ENCODE data around the gene FAM53B.

The FAM53B gene

DNA sequence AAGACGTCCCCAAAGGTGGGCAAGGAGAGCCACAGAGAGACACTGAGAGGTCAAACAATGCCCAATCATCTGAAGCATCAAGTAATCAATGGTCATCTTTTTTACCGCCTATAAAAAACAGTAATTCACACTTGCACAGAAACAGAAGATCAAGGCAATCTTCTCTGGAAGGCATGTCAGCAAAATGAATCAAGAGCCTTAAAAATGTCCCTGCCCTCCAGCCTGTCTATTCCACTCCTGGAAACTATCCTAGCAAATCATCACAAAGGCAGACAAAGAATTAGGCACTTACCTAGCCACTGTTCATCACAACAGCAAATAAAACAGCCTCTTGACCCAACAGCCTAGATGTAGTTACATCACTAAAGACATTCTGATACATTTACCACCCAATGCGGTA is 48.9 kb downstream of the FAM53B start:
- no peak for DNase-seq

DNA sequence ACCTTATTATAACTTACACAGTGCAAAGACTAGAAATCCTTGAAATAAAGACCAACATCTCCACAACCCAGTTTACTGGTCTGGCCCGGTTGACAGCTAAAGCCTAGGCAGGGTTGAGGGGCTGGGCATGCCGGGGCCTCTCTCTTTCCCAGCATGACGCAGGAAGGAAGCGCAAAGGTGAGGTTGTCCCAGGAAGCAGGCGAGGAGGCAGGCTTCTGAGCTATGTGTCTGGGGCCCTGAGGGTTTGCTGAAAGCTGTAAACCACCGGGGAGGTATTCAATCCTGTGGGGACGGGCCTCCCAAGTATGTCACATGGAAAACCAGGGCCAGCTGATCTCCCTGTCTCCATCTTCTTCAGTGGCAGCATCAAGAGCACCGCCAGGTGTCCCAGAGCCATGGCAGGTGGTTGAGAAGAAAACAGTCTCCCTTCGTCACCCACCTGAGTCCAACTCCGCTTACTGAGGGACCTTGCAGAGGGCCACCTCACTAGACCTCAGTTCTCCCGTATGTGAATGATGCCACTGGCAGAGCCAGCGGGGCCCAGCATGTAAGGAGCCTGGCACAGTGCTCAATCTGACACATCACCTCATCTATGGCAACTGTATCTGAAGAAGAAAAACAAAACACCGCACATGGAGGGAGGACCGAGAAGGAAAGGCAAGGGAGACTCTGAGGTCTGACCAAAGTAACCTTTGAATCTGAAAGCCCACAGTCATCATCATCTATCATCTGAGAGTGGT is 49.5 kb downstream of the FAM53B start:
- DNase-seq = no peak

DNA sequence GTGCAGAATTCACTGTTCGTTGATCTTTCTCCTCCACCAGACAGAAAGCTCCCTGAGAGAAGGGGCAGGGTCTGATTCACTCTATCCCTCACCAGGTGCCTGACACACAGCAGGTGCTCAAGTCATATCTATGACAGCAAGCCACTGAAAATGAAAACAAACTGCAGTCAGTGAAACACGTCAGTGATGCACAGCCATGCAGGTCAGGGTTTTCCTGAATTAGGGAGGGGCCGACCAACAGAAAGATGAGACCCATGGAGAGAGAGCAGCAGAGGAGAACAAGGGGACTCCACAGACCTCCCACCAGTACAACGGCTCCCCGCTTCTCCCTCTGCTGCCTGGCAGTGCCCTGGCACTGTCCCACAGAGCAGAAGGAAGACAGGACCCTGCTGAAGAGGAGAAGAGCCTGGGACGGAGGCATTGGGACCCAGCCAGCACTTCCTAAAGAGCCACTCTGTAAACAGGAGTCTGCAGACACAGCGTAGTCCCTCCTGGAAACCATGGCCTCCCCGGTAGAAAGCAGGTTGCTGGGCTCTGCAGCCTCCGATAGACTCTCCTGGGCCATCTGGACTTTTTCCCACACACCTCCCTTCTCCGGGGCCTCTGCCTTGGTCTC is 50.3 kb downstream of the FAM53B start:
- peak; percentile 21 to 36 for DNase-seq

DNA sequence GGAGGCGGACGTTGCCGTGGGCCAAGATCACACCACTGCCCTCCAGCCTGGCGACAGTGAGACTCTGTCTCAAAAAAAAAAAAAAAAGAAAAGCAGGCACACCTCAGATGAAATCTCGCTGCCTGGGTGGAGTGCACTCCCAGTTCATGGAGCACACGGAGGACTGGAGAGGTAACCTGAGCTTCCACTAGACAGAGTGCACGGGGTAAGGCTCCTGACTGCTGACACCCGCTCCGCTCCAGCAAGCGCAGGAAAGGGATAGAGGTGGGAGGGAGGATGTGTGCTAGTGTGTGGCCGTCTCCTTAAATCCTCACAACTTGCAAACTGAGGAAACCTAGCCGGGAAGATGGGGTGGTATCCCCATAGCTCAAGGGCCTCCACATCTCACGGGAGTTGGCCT is 50.8 kb downstream of the FAM53B start:
- DNase-seq = peak; percentile 55 to 59

DNA sequence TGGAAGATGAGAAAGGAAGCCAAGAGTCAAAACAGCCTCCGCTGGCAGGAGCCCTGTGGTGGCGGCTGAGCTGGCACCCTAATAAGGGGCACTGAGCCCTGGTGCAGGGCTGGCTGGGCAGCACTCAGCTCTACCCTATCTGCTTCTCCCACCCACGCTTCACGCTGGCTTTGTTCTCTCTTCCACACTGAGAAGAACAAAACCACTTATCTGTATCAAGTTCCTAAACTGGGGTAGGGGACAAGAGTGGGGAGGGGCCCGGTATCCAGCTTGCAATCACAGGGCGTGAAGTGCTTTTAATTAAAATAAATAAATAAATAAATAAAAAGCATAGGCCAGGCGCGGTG is 52.1 kb downstream of the FAM53B start:
- no peak for DNase-seq

DNA sequence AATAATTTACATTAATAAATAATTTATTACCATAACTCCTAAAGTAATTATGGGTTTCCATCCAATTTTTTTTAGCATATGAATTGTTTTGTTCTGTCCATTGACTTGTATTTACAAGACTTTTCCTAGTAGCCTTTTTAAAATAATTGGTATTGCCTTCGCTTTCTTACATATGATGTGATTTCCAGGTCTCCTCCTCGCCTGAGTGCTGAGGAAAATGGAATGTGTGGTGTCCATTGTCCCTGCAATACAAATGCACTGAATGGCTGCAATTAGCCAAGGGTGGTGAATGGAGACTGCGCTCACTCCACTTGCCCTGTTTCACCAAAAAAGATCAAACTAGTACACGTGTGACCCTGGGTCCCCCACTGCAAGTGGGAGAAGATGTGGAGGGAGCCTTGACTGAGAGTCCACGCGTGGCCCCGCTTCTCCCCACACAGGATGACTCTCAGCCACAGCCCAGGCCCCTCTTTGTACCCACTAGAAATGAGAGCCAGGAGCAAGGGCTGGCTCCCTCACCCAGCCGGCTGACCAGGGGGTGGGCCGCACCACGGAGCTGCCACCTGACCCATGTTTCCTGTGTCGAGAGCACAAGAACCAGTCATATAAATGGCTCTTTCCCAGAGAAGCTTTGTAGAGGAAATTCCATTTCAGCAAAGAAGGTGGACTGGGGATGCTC is 52.6 kb downstream of the FAM53B start:
- DNase-seq = no peak

DNA sequence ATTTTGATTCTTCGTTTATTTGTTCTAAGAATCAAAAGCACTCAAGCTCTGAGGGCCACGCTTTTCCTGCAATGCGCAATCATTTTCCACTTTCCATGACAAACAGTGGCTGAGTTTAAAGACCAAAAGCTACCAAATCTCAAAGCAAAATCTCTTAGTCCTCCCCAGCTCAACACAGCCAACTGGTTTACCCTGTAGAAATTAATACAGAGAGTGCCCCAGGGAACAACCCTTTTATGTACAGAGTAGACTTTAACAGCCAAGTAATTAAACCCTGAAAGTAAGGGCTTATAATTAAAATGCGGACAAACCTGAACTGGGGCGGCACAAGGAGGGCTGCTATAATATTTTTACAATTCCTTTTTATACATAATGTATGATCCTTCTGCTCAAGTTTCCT is 53.2 kb downstream of the FAM53B start:
- DNase-seq = peak in 1 of 2 experiments; percentile 4

DNA sequence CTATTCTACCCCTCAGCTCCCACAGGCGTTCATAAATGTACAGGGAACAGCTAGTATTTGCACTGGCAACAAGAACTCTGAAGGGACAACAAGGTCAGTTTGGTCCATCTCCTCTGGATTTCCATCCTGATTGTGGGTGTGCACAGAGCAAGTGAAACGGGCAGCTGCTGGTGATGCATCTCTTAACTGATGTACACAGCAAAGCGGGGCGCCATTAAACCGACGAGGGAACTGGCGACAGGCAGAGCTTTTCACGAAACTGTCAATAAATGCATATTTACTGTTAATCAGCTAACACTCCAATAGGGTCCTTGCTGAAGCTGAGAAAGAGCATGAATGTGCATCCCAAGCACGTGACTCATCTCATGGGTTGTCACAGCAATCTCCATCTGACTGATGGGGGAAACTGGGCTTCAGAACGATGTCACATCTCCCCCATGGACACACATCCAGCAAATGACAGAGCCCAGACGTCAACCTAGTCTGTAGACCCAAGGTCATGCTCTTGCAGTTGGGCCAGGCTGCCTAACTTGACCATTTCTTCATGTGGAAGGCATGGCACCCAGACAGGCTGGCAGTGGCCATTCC is 54.2 kb downstream of the FAM53B start:
- no peak for DNase-seq

DNA sequence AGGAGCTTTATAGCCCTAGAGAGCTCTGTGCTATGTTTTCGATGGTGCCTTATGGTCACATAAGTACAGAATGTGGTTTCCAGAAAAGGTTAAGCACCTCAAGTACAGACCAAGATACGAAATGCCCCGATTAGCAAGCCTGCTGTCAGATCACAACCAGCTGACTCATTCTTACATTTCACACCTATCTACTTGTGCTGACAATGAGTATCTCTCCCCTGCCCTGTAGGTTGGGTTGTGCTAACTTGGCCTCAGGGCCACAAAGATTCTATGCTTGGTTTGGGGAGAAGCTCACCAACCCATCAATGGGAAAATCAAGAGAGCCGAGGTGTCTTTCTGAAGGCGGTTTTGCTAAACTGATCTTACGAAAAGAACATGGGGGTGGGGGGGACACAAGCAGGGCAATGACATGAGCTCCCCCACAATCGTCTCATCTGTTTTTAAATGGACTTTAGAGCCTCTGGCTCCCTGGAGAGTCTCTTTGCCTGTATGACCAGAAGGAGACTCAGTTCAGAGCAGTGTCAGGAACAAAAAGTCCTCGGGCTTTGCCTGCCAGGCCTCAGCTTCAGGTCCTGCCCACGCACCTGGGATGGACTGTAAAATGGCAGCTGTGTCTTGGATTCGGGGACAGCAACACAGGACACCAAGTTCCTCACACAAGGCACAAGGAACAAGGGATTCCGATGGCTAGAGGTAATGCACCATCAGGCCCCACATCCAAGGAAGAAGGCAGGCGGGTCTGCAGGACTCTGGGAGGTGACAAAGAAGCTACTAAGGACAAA is 55.1 kb downstream of the FAM53B start:
- no peak for DNase-seq

DNA sequence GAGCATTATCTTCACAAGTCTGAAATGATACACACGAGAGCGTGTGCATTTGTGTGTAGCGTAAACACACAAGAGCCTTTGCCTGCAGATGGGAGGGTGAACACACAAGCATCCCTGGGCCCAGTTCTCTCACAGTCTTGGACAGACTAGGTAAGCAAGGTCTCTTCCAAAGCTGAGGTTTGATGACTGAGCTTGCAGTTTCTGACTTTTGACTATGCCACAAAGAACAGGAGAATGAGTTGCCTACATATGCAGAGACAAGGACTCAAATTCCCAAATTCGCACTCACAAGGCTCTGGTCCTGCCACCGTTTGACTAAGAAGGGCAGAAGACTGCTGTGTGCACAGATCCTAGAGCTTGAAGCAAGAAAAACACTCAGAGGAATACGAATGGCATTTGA is 55.8 kb downstream of the FAM53B start:
- no peak for DNase-seq

DNA sequence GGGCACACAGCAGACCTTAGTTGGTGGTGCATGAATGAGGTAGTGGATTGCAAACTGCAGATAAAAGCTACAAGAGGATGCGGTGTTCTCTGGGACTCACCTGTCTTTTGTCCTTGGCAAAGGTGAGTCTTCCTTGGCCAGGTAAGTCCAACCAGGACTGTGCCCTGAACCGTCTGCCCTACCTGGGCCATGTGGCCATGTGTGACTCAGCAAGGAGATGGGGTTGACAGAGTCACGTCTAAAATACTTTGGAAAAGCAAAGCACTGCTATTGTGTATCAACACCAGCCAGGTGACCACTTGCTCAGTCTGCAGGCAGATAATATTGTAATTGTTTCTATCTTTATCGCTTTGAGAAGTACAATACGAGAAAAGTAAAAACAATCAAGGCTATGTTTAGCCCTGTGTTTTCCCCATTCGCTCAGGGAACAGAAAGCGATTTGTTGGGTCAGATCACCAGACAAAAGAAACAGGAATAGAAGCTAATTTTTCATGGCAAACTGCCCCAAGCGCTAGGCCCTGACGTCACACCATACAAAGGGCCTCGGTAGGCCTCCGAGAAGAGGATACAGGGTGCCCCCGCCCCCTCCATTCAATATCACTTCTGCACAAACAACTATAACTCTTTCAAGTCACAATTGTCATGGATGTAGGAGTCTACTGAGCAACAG is 57.3 kb downstream of the FAM53B start:
- no peak for DNase-seq

DNA sequence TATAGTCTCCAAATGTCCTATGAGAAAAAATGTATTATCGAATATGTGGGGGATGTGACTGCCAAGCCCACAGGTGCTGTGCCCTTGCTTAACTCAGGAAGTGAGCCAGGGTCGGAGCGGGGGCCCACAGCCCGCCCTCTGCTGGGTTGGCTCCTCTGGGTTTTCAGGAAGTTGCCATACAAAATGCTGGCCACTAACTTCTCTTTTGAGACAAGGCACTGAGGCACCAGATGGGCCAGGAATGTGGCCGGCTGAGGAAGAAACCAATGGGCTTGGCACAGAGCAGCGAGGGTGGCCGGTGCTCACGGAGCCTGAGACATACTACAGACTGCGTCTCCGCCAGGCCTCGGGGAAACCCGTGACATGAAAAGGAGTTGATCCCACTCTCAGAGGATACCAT is 58.9 kb downstream of the FAM53B start:
- no peak for DNase-seq

DNA sequence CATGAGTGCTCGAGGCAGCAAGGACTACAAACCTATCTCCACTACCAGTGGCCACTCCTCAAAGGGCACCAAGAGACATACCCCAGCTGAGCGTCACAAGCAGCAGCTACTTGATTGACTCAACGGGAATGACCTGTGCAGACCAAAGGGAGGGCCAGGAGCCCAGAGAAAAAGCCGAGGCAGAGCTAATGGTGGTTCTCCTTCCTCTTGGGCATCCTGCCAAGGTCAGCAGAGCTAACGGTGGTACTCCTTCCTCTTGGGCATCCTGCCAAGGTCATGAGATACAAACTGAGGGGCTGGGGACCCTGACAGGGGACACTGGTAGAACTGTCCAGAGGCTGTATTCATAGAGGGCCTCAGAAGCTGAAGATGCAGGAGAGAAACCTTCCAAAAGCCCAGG is 60.4 kb downstream of the FAM53B start:
- DNase-seq = no peak

DNA sequence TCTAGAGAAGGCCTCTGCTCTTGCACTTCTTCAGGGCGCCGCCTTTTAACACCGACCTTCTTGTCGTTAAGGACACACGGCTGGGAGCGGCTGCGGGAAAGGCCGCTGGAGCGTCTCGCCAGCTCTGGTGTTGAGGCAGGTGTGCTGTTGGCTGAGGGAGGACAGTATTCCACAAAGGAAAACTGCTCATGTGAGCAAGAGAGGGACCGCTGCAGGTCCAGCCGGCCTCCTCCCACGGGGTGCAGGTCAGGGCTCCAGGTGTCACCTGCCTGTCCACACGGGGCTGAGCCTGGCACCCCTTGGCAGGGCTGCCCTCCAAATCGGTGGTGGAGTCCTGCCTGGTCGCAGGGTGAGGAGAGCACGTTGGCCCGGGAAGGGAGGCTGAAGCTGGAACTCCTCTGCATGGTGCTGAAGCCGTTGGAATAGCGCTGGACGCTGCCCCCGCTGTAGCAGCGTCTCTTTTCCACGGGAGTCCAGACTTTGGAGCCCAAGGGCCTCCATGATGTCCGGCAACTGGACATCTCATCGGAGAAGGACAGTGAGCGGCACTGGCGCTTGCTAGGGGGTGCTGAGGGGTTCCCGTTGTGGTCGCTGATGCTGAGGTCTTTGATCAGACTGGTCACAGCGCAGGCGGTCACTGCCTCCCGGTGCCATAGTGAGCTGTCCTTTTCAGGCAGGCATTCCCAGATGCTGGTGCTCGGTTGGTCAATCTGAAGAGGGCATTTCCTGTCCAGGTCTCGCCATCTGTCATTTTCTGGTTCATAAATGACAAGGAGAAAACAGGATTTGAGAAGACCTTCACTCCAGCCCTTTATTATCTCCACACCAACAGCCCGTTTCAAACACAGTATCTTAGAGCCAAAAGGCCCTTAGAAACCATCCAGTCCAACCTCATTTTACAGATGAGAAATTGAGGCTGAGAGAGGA is 62.3 kb downstream of the FAM53B start:
- DNase-seq = no peak

DNA sequence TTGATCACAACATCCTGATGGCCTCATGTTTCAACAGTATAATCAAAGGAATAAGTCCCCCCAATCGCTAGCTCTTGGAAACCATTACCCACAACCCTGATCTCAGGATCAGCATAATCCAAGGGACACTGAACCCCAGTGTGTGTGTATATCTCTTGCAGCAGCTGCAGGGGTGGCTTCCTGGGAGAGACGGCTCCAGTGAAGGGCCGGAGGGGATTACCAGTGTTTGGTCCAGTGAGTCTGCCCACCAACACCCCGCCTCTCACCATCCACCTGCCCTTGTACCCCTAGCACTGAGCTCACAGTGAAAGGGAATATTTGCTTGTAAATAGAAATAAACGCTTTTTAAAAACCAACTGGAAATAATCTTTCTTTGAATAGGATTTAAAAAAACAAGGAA is 63.1 kb downstream of the FAM53B start:
- DNase-seq = no peak

DNA sequence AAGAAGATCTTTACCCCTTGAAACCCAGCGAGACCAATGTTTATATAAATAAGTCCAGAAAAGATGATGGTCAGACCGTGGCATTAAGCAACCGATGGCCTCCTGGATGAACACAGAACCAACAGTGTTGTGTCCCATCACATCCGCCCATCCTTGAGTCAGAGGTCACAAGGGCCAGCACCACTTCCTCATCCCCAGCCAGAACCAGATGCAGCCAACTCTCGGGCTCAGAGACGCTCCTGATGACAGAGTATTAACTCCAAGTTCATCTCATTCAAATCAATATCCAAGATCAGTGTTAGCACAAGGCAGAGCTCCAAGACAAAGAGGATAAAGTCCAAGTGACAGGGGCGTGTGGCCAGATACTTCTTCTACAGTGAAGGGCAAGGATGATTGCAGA is 63.5 kb downstream of the FAM53B start:
- no peak for DNase-seq

DNA sequence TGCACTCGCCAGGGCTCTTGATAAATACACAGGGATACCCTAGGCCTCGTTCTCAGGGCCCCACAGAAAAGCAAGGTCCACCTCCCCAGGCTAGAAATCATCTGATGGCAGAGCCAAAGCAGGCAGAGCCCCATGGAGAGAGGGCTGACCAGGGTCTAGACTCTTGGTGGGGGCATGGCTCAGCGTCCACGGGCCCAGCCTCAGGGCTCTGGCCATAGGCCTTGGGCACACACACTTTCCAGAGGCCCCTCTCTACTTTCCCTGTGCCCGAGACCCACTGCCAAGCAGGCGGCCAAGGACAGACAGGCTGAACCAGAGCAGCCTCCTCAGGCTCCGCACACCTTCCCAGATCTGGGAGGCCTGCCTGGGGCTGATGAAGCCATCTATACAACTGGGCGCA is 64.8 kb downstream of the FAM53B start:
- DNase-seq = no peak

DNA sequence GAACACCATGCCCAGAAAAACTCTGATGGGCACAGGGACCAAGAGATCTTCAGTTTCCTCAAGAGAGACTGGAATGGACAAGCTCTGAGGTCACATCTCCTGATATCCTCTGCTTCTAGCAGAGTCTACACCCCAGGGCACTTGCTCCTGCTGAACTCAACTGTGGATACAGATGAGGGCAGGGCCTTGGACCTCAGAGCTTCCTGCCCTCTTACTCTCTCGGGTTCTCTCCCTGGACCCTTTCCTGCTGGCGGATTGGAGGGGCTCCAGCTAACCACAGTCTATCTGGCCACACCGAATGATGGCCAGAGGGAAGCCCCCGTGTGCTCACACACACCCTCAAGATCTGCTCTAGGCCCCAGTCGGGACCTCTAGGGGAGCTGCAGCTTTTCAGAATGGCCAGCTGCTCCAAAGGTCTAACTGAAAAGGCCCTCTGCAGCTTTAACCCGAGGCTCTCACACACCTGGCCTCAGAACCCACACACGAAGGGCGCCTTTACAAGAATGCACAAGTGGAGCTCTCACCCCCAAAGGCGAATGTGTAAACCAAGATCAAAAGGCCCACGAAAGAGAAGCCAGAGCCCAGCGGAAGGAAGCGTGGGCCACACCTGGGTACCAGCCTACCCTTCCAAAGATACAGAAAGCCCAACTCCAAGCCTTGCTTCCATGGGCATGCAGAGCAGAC is 65.5 kb downstream of the FAM53B start:
- DNase-seq = no peak

DNA sequence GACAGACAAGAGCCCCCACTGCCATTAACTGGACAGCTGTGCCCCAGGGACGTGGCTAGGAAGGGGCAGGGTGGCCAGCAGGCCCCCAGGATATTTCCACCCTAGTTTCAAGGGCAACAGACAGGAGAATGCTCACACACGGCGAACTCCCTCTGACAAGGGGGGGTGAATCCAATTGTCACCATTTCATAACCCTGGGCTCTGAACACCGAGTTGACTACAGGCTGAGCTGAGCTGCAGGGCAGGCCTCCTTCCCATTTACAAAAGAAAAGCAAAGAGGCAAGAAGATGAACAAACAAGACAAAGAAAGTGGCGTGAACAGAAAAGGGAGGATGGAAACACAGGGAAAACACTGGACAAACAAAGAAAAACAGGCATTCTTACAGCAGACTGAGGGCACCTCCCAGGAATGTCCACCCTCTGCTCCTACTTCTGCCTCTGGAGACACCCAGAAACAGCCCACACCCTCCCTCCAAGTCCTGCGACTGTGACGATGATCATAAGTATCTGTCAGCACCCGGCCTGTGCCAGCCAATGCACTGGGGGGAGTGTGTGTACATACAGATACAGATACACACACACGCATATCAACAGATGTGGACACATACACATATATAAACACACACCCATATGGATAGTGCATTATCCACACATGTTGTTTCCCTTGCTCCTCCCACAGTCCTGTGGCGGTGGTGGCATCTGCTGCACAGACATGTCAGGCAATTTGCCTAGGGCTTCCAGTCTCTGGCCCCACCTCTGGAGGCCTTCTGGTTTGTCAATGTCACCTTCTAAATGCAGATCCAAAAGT is 66.2 kb downstream of the FAM53B start:
- DNase-seq = no peak

DNA sequence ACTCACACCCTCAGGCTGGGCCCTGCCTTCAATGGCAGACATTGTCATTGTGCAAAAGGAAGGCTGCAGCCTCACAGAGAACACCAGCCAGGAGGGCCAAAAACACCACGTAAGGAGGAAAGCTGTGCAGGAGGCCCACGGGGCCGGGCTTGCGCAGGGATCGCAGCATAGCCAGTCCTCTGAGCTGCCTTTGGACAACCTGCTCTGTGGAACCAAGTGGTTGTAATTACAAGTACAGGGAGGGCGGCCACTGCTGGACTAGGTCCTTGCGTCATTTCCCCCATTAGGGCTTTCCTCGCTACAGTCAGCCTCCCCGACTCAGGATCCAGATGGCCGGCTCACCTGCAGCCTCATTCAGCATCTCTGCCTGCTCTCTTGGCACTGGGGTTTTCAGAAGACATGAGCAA is 66.9 kb downstream of the FAM53B start:
- DNase-seq = no peak

All from NCI-H526 (cell line).